NT2/D1 (cell line): ENCODE data around the gene GPR35.

Experiments
- SUZ12 ChIP-seq: IDR thresholded peaks from 2 replicates; pipeline ENCODE4 v1.6.1; 2011; ENCODE audit not compliant: insufficient read length, insufficient read depth; ENCODE audit errors: extremely low read depth
- YY1 ChIP-seq: IDR thresholded peaks from 2 replicates; pipeline ENCODE4 v1.6.1; 2011; ENCODE audit not compliant: insufficient read length, insufficient read depth

DNA sequence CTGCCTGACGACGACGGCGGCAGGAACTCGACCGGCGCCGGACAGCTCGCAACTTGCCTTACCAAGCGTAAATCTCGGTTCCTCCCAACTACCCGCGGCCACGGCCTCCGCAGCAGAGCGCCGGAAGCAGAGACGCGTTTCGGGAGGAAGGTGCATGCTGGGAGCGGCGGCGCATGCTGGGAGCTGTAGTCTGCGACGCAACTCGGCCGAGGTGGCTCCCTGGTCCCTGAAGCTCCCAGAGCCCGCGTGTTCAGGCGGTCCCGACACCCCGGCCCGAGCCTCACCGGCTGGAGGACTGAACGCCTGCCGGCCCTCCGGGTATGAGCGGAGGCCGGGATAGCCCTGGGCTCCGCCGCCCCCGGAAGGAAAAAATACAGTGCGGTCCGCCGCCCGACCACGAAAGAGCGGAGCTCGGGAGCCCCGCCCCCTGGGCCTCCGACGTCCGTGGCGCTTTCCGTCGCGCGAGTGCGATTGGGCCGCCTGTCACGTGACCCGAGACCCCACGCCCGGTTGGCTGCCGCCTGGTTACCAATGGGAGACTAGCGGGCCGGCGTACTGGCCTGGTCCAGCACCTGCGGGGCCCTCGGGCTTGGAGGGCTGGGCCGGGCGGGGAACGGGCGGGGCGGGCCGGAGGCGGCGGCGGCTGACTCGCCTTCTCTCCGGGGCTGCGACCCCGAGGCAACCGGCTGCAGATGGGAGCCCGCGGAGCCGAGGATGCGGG, 38.9 kb upstream of the GPR35 start, which contains the start of gene CAPN10:
- TF ChIP-seq YY1 (no peak), SUZ12 (no peak)
